Activated T-cell treated with anti-CD3 and anti-CD28 coated beads, Interleukin-2, amount 50 U/mL, for 72 hours (primary cell): ENCODE measurements around the gene HBZ. TPM values are rescaled to one million over a fixed set of nuclear protein-coding genes. Genes with fewer than 3 reads are reported as not detected.
"Not testable (repeated sequence)": the region's sequence is repeated elsewhere in the genome, so short reads cannot be mapped to it uniquely, and the experiment has no call there.

Experiments
- ATAC-seq, 2 donors: fragments of 150-1000 bp; cut with Tn5 transposase; replicated peaks in 1 of 2; 2 replicates each; pipeline ENCODE4 v1.10.0; 2021; ENCODE audit warnings: moderate library complexity in 2 of 2, mild to moderate bottlenecking in 1 of 2
- DNase-seq, 2 donors: peaks; one replicate each; pipeline ENCODE4 v3.0.0; 2021 to 2022; ENCODE audit warnings: mixed read lengths in 1 of 2
- H3K27ac Mint-ChIP-seq: one replicate; pipeline ENCODE4 v1.8.0; 2022; ENCODE audit warnings: mild to moderate bottlenecking, moderate library complexity, mixed read lengths
- H3K27me3 Mint-ChIP-seq: one replicate; pipeline ENCODE4 v1.8.0; 2022; ENCODE audit warnings: low read depth, mixed read lengths
- H3K36me3 Mint-ChIP-seq, 2 donors: one replicate each; pipeline ENCODE4 v1.8.0; 2022; ENCODE audit warnings: mixed read lengths in 2 of 2, mild to moderate bottlenecking in 1 of 2; ENCODE audit not compliant: insufficient read depth in 2 of 2
- H3K4me1 Mint-ChIP-seq: one replicate; pipeline ENCODE4 v1.8.0; 2022; ENCODE audit warnings: low read depth, mixed read lengths
- H3K4me3 Mint-ChIP-seq, 2 donors: one replicate each; pipeline ENCODE4 v1.8.0; 2022; ENCODE audit warnings: mild to moderate bottlenecking in 2 of 2, mixed read lengths in 2 of 2, moderate library complexity in 2 of 2
- H3K9me3 Mint-ChIP-seq, 2 donors: one replicate each; pipeline ENCODE4 v1.8.0; 2022; ENCODE audit warnings: mixed read lengths in 2 of 2
- total RNA-seq, 2 donors: library from RNA; stranded (reverse); gene quantifications; one replicate each; pipeline ENCODE4 v1.2.3, GENCODE V29; 2022

Gene HBZ
- total RNA-seq, 2 donors from 2014 or later: not detected

DNA sequence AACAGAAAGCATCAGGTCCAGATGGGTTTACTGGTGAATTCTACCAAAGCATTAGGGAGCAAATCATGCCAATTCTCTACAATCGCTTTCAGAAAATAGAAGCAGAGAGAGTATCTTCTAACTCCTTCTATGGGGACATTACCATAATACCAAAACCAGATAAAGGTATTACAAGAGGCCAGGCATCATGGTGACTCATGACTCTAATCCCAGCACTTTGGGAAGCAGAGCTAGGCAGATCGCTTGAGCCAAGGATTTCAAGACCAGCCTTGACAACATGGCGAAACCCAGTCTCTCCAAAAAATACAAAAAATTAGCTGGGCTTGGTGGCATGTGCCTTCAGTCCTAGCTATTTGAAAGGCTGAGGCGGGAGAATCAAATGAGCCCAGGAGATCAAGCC is 50.8 kb downstream of the HBZ start:
- Mint-ChIP-seq H3K9me3 (no peaks in the 10 kb centered on the region), H3K4me1 (no peaks in the 10 kb centered on the region), H3K27me3 (no peaks in the 10 kb centered on the region), H3K4me3 (no peak overlapping the region), H3K27ac (no peak overlapping the region), H3K36me3 (peaks cover 9 to 21% of the 10 kb centered on the region in 2 donors)
- no peak for ATAC-seq
- DNase-seq: no peak

DNA sequence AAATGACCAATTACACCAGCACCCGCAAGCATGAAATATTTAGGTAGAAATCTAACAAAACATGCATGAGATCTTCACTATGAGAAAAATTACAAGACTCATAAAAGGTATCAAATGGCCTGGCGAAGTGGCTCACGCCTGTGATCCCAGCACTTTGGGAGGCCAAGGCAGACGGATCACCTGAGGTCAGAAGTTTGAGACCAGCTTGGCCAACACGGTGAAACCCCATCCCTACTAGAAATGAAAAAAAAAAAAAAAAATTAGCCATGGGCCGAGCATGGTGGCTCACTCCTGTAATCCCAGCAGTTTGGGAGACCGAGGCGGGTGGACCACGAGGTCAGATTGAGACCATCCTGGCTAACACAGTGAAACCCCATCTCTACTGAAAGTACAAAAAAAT is 51.6 kb downstream of the HBZ start:
- not testable (repeated sequence) for DNase-seq, H3K9me3 Mint-ChIP-seq, H3K27me3 Mint-ChIP-seq, H3K4me3 Mint-ChIP-seq, H3K27ac Mint-ChIP-seq, ATAC-seq, H3K4me1 Mint-ChIP-seq
- H3K36me3 Mint-ChIP-seq: peaks cover 9 to 23% of the 10 kb centered on the region in 2 donors

Other genes with a start within 250 kb of the HBZ start
- gene POLR3K, start 99.0 kb upstream of the HBZ start, total RNA-seq: 10 to 100 TPM; 35.3 to 42.2 TPM
- gene SNRNP25, start 98.8 kb upstream of the HBZ start, total RNA-seq: 10 to 100 TPM; 28.9 to 44.1 TPM
- under 1 TPM; 0.31 to 0.53 TPM for gene RHBDF1, start 80.0 kb upstream of the HBZ start, total RNA-seq
- gene MPG, start 74.4 kb upstream of the HBZ start, total RNA-seq: 10 to 100 TPM; 49.6 to 50.5 TPM
- gene NPRL3, start 14.0 kb upstream of the HBZ start, total RNA-seq: 10 to 100 TPM; 34.2 to 44.7 TPM
- gene HBM, start 13.3 kb downstream of the HBZ start, total RNA-seq: not detected
- gene HBA2, start 20.2 kb downstream of the HBZ start, total RNA-seq: not detected
- 1 to 10 TPM in 1 of 2 donors, not detected in 1; 1.1 TPM for gene HBA1, start 24.0 kb downstream of the HBZ start, total RNA-seq
- gene HBQ1, start 27.8 kb downstream of the HBZ start, total RNA-seq: not detected
- 10 to 100 TPM; 56.4 to 69.7 TPM for gene LUC7L, start 76.8 kb downstream of the HBZ start, total RNA-seq
- gene FAM234A, start 82.2 kb downstream of the HBZ start, total RNA-seq: 10 to 100 TPM; 20.9 to 26.6 TPM
- under 1 TPM; 0.19 to 0.67 TPM for gene RGS11, start 123.3 kb downstream of the HBZ start, total RNA-seq
- gene ARHGDIG, start 127.9 kb downstream of the HBZ start, total RNA-seq: under 1 TPM; 0.48 to 0.97 TPM
- gene PDIA2, start 130.5 kb downstream of the HBZ start, total RNA-seq: under 1 TPM in 1 of 2 donors, not detected in 1; 0.42 TPM
- gene AXIN1, start 200.1 kb downstream of the HBZ start, total RNA-seq: 10 to 100 TPM; 28.8 to 29.4 TPM
- gene MRPL28, start 217.9 kb downstream of the HBZ start, total RNA-seq: 10 to 100 TPM; 54.5 to 73.2 TPM
- gene PGAP6, start 229.3 kb downstream of the HBZ start, total RNA-seq: 10 to 100 TPM; 29.7 to 39.7 TPM
- gene NME4, start 244.6 kb downstream of the HBZ start, total RNA-seq: 10 to 100 TPM; 24.6 to 27.6 TPM
- 10 to 100 TPM in 1 of 2 donors, 1 to 10 TPM in 1; 7.5 to 10.6 TPM for gene DECR2, start 249.2 kb downstream of the HBZ start, total RNA-seq